HG03460 (cell line): Measurements from ENCODE around the gene KNTC1.
"Not testable (repeated sequence)": the region's sequence is repeated elsewhere in the genome, so short reads cannot be mapped to it uniquely, and the experiment has no call there.

Experiments used
- ATAC-seq: cut with Tn5 transposase; IDR thresholded peaks from one replicate; pipeline ENCODE4 v1.9.1; 2021; ENCODE audit not compliant: unreplicated experiment

Gene KNTC1

DNA sequence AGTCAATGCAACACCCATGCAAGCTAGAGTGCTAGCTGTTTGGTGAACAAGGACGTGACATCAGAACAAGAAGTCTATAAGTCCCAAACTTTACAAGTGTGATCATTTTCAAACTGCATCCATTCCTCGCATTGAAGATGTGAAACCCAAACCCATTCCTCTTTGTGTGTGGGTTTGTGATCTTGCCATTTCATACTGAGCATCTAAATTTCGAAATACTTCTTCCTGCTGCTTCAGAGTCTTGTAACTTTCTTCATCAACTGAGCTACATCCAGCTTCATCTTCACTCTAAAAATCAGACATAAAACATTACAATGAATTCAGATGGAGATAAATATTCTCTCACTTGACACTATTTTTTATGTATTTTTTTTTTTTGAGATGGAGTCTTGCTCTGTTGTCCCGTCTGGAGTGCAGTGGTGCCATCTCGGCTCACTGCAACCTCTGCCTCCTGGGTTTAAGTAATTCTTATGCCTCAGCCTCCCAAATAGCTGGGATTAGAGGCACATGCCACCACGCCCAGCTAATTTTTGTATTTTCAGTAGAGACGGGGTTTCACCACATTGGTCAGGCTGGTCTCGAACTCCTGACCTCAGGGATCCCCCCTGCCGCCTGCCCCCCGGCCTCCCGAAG is 21.5 kb upstream of the KNTC1 start:
- ATAC-seq: no peak

DNA sequence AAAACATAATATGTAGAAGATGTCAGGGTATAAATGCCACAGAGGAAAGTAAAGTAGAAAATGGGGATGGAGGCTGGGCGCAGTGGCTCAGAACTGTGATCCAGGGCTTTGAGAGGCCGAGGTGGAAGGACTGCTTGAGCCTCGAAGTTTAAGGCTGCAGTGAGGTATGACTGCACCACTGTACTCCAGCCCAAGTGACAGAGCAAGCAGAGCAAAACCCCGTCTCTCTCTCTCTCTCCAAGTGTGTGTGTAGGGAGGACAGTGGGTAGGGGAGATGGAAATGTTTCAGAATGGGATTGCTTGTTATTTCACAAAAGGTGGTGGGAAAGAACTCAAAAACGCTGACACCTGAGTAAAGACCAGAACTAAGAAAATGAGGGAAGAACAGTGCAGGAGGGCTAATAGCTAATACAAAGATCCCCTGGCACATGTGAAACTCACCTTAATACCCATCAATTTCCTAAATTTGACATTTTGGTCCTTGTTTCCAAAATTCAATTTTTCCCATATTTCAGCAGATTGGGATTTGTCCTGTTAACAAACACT is 20.6 kb upstream of the KNTC1 start:
- ATAC-seq: no peak

- no peak for ATAC-seq
Measured at GRCh38 chr12:122508163-122508562, 18.9 kb upstream of the KNTC1 start.

- not testable (repeated sequence) for ATAC-seq
Measured at GRCh38 chr12:122513028-122513427, 14.0 kb upstream of the KNTC1 start.

DNA sequence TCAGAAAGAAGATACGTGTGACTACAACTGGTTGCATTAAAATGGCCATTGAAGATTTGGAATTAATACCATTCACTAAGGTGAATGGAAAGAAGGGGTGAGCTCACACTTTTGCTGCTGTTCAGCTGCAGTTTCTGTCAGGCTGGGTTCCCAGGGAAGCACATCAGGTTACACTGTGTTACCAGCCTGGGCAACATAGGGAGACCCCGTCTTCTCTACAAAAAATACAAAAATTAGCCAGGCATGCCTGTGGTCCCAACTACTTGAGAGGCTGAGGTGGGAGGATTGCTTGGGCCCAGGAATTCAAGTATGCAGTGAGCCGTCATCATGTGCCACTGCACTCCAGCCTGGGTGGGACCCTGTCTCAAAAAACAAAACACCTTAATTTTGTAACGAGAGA is 13.4 kb upstream of the KNTC1 start:
- ATAC-seq: no peak

DNA sequence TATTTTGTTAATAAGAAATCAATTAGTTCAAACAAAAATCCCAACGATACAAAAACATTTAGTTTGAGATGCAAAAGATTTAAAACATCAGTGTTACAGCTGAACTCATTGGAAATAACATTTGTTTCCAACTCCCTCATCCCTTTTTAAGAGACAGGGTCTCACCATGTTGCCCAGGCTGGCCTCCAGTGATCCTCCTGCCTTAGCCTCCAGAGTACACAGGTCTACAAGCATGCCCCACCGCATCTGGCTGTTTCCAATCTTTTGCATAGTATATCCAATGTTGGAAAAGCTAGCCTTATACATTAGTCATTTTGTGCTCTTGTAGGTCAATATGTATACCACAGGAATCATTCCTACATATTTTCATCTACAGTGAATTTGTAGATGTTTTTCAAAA is 11.8 kb upstream of the KNTC1 start:
- no peak for ATAC-seq

DNA sequence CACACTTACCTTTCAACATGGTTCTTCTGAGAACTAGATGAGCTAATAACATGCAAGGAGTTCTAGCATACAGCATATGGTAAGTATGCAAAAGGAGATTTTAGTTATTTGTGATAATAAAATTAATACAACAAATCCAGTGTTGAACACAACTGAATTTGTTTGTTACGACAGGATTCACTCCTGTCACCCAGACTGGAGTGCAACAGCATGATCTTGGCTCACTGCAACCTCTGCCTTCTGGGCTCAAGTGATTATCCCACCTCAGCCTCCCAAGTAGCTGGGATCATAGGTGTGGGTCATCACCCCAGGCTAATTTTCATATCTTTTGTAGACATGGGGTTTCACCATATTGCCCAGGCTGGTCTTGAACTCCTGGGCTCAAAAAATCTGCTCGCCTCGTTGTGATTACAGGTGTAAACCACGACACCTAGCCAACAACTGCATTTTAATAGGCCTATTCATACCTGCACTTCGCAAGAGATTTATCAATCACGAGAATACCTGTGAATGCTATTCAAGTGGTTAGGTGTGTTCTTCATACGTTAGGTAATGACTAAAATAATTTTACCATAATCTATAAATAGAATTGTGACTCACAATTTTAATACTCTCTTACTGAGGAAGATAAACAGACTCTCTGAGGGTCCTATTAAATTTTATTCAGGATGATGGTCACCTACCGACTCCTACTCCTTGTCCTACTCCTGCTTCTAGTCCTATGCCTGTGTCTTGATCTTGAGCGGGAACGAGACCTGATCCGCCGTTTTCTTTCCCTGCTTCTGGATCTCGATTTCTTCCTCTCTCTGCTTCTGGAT is 10.3 kb upstream of the KNTC1 start:
- no peak for ATAC-seq

GRCh38 chr12:122517877-122518276 is 9.2 kb upstream of the KNTC1 start:
- no peak for ATAC-seq

- no peak for ATAC-seq
Measured at GRCh38 chr12:122518908-122519307, 8.1 kb upstream of the KNTC1 start.

DNA sequence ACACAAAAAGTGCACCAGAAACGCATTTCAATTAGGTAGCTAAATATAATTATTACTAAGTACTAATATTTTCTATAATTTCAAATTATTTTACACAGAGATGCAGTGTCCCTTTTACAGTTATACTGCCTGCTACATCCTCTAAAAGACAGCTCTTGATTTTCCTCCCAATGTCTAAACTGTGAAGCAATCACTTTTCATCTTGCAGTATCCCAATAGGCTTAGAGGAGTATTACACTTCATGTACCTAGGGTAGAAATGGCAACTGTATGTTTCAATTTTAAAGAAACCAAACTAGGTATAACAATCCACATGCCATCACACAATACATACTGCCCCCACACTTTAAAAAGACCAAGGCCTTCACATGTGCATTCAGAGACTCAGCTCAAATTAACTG is 7.6 kb upstream of the KNTC1 start:
- no peak for ATAC-seq

GRCh38 chr12:122520676-122521075 is 6.4 kb upstream of the KNTC1 start:
- ATAC-seq: no peak

GRCh38 chr12:122523280-122523679 is 3.8 kb upstream of the KNTC1 start:
- no peak for ATAC-seq

- ATAC-seq: no peak
Measured at GRCh38 chr12:122523846-122524718, 3.0 kb upstream of the KNTC1 start.

- ATAC-seq: peak; percentile 1
Measured at GRCh38 chr12:122527478-122527944, 462 bp downstream of the KNTC1 start.

GRCh38 chr12:122528582-122528981 is 1.5 kb downstream of the KNTC1 start:
- ATAC-seq: no peak

DNA sequence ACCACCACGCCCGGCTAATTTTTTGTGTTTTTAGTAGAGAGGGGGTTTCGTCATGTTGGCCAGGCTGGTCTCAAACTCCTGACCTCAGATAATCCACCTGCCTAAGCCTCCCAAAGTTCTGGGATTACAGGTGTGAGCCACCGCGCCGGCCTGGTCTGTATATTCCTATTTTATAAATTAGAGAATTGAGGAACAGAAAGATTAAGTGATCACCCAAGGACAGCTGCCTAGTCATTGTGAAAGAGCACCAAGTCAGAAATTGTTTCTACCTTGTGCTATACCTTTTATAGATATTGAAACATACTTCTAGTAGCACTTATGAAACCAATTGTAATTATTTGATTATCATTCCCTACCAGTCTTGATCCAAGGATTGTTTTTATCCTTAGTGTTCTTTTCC is 1.9 kb downstream of the KNTC1 start:
- no peak for ATAC-seq

DNA sequence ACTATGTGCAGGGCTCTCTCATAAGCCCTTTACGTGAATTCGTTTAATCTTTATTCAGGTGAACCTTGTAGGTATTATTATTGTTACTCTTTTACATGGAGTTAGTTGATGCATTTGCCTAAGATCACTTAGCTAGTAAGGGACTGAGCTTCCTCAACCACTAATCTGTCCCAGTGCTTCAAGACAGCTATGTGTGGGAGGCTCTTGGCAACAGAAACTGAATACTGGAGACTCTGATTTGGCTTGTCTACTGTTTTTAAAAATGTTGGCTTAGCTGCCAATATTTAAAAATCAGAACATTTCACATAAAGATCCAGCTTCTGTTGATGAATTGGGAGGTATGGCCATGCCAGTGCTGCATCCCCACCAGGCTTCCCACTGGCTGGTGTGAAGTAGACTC is 6.8 kb downstream of the KNTC1 start:
- ATAC-seq: no peak

- no peak for ATAC-seq
Measured at GRCh38 chr12:122537021-122537420, 10.0 kb downstream of the KNTC1 start.

DNA sequence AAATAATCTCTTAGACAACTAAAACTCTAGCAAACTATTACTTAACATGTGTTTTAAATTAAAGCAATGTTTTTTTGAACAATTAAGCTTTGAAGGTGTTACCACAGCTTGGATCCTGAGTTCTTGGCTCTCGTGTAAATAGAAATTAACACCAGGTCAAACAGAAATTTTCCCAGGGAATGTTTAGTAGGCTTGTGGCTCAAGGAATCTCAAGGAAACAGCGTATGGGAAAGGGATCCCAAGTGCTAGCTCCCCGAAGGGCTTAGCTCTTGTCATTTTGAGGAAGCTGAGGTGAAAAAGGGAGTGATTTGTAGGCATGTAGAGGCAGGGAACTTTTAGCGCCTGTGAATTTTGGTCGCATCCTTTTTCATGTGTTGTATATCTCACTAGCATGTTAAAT is 11.4 kb downstream of the KNTC1 start:
- no peak for ATAC-seq

DNA sequence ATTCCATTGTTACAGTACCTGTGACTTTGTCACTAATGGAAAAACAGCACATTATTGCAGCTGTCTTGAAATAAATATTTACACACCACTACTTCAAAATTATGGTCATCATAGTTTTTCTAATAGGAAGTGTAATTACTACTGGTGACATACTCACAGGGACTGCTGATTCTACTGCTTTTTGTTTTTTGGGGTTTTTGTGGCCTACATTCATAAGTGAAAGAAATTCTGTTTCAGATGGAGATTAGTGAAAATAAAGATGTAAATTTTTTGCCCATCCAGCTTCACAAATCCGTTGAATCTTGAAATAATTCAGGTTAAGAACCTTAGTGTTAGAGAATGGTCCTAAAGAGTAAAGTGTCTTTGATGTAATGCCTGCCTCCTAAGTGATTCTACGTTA is 17.5 kb downstream of the KNTC1 start:
- no peak for ATAC-seq

DNA sequence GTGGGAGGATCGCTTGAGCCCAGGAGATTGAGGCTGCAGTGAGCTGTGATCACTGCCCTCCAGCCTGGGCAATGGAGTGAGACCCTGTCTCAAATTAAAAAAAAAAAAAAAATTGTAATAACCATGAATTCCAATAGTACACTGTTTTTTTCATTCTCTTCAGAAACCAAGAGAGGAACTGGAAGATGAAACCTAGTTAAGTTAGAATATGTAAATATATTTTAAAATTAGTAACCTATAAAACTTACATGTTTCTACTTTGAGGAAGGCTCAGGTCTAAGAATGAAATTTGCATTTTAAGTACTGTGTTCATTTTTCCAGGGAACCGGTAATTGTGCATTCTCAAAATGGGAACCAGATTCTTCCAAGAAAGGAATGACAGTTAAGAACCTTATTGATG is 18.8 kb downstream of the KNTC1 start:
- no peak for ATAC-seq
